T-helper 2 cell (primary cell): ENCODE measurements around the gene GAK.

Experiments
- DNase-seq, 5 experiments: peaks; one replicate each; pipeline versions ENCODE4 v3.0.0 to v3.0.0-alpha.2; 2012 to 2022

GAK gene

DNA sequence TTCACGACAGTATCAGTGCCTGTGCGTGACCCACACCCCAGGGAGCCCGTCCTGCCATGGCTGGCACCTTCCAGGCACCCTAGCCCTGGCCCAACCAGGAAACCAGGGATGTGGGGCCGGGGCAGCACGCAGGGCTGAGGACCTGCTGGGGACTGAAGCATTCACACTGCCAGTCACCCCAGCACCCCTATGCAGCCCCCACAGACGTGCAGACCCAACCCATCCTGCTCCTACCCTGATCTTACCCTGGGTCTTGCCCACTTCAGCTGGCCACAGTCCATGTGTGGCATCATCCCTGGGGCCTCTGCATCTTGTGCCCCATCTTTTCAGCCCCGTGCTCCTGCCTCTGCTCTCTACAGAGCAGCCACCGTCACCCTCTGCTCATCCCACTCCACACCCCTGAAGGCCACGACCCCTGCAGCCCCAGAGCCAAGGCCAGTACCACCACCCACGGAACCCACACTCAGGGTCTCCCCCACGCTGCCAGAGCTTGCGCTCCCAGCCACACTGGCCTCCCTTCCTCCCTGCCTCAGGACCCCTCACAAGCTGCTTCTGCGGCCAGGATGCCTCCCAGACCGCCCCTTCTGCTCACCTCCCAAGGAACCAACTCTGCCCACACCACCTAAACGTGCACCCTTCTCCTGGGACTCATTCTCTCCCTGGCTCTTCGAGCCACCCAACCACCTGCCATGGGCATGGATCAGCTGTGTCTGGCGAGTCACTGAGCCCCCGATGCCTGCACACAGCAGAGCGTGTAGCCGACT, 25.6 kb downstream of the GAK start:
- DNase-seq = no peak

DNA sequence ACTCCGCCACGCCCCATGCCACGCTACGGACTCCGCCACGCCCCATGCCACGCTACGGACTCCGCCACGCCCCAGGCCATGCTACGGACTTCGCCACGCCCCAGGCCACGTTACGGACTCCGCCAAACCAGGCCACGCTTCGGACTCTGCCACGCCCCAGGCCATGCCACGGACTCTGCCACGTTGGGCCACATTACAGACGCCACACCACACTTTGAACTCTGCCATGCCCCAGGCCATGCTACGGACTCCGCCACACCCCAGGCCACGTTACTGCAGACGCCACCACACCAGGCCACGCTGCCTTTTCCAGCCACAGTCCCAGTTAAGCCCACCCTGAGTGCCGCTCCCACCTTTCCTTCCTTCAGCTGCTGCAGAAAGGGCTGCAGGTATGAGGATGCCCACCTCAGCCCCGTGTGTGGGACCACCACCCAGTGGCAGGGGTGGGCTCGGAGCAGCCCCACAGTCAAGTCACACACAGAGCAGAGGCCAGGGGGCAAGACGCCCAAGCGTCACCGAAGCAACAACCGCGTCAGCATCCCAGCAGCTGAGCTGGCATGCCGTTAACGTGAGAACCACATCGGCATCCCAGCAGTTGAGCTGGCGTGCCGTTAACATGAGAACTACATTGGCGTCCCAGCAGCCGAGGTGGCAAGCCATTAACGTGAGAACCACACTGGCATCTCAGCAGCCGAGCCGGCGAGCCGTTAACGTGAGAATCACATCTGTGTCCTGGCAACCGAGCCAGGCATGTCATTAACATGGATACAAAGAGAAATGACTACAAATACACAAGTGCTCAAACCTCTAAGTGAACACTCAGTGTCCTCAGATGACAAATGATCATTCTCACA, 26.4 kb downstream of the GAK start:
- no peak for DNase-seq

DNA sequence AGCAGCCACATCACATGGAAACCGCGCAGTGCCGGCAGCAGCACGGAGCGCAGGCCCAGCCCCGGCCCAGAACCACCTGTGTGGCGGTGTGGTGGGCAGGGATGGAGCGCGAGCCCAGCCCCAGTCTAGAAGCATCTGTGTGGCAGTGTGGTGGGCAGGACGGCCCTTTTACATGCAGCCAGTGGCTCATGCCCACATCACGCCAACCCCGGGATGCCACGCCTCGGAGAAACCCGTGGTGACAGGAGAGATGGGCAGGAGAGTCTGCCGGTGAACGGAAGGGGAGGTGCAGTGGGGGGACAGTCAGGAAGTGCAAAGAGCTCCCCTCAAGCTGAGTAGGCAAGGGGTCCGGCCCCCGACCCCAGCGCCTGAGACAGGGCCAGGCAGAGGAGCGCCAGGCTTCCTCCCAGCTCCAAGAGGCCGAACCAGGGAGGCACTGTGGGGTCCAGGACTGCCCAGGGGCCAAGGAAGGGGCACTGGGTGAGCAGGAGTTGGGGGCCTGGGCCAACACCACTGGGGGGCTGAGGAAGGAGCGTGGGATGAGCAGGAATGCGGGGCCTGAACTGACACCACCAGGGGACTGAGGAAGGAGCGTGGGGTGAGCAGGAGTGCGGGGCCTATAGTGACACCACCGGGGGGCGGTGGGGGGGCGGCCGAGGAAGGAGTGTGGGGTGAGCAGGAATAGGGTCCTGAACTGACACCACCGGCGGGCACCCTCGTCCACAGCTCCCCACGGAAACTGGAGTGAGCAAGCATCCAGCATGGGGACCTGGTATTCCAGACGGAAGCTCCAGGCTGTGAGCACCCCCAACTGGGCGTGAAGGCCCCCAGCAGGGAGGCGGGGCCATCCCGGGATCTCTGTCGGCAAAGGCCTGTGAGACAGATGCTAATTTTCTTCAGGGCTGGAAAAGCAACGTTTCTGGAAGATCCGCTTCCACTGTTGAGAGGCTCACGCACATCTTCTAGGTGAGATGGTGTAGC, 28.8 kb downstream of the GAK start:
- no peak for DNase-seq

DNA sequence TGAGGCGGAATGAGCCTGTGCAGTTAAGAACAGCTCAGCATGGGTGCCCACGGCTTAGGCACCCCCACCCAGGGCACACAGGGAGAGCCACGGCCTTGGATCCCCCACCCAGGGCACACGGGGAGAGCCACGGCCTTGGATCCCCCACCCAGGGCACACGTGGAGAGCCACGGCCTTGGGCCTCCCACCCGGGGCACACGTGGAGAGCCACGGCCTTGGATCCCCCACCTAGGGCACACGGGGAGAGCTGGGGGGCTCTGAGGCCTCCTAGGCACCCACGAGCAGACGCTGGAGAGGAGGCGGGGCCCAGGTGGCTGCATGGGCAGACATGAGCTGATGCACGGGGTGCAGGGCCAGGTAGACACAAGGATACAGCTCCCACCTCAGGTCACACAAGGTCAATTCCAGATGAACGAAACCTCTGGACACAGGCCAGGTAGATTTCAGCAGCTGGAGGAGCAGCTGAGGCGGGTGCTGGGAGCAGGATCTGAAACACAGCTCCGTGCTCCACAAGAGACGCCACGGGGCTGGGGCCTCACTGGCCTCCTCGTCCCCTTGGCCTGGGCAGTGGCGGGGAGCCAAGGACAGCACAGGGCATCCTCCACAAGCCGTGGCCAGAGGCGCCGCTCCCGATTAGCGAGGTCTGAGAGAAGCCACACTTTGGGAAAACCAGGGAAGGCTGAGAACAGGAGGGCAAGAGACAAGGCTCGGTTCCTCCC, 30.8 kb downstream of the GAK start:
- no peak for DNase-seq

DNA sequence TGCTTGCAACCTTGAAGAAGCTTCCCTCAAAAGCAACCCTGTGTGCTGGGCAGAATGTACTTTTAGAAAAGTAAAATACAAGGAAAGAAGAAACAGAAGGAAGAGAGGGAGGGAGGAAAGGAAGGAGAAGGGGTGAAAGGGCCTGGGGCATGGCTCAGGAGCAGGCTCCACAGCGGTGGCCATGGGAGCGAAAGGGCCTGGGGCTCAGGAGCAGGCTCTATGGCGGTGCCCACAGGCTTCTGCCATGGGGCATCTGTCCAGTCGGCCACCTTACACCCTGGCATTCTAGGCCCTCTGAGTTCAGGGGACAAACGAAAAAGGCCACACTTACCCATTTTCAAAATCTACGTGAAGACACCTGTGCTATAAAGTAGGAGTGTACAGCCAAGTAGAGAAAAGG, 31.4 kb downstream of the GAK start:
- DNase-seq = no peak

DNA sequence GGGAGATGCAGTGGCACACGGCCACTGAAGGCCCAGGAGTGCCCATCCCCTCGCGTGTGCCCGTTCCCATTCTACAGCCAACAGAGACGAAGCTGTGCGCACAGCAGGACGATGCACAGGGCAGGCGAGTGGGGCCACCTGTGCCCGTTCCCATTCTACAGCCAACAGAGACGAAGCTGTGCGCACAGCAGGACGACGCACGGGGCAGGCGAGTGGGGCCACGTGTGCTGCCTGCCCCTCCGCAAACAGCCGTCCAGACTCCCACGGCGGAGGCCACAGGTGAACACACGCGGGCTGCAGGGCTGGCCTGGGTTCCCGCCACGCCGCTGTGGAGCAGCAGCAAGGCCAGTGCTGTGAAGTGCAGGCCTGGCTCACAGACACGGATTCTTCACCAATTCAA, 32.0 kb downstream of the GAK start:
- no peak for DNase-seq

DNA sequence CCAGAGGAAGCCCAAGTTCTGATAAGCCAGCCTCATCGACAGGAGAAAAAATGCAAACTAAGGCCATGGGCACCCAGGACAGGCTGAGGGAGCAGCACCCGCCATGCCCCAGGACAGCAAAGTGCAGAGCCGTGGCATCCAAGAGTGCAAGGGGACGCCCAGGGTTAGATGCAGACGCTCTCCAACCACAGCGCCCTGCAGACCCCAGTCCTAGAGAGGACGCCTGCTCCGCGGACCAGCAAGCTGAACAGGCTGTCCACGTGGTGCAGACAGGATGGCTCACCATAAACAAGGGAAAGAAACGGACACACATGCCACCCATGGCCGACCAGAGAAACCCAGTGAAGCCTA, 32.6 kb downstream of the GAK start:
- DNase-seq = no peak

DNA sequence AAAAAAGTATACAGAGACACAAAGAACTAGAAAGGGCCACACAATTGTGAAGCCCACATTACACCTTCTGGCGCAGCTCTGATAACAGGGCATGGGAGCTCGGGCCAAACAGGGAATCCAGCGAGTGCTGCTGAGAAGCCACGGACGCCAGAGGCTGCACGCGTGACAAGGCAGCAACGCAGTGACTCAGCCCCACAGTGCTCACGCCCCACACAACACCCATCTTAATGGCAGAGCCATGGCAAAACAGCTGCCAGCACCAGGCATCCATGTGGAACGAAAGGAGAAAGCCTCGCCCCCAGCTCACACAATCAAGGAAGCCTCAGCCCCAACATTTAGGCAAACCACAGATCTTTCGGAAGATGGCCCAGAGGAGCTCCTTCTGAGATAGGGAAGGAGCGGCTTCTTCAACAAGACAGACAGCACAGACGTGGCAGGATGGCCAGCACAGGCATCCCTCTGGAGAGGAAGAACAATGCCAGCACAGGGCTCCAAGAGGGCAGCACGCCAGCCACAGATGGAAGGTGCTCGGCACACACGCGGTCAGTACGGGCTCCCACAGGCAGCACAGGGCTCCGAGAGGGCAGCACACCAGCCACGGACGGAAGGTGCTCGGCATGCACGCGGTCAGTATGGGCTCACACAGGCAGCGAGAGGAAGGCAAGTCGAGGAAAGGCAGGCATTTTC, 33.1 kb downstream of the GAK start:
- no peak for DNase-seq

DNA sequence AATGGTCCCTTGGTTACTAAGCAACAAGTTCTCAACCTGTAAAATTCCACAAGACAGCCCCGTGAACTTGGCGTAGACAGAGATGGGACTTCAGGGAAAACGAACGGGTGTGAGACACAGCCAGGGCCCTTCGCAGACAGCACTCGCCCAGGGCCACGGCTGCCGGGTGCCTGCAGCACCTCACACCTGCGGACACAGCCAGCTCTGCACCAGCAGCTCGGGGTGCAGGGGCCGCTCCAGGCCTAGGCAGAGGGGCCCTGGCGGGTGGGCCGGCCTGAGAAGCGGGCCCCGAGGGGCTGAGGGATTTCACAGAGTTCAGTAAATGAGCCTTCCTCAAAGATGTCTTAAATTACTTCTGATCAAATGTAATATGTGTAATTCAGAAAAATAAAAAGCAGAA, 34.0 kb downstream of the GAK start:
- no peak for DNase-seq

DNA sequence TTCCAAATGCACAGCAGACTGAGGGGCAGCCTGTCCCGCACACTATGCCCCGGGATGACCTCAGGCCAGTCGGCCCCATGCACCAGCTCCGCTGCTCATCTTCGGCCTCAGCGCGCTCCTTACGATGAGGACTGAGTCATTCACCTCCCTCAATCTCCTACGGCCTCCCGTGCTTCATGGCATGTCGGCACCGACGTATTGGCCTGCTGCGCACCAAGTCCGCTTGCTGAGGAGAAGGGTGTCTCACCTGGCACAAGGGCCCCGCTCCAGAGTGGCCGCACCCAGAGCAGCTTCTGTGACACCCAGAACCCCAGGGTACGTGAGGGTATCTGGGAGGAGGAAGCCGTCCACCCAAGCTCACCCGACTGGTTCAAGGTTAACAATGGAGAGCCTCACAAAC, 35.5 kb downstream of the GAK start:
- no peak for DNase-seq

DNA sequence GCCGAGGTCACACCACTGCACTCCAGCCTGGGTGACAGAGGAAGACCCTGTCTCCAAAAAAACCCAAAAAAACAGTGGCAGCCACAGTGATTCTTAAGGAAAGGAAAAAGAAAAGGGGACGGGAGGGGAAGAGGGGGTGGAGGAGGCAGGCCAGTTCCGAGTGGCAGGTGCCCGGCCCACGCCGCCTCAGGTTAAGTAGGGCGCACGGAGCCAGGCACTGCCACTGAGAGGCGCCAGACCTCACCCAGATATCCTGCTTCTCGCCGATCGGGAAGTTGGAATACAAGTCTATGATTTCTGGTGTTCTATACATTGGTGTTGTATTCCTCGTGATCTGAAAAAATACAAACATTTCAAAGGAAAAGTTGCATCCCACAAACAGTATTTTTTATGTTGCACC, 35.9 kb downstream of the GAK start:
- no peak for DNase-seq

DNA sequence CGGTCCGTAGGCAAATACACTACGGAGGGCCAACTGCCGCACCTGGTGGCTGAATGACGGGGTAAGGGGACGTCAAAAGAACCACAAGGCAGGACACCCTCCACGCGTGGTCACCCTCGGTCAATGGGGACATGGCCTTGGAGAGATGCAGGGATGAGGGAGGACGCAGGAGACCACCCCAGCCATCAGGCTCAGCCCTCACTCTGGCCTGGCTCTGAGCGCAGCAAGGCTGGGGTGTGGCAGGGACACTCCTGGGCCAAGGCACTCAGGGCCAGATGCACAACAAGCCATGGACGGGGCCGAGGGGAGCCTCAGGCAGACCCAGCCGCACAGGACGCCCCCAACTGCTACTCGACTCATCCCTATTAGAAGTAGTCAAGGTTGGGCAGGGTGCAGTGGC, 36.5 kb downstream of the GAK start:
- DNase-seq = no peak

DNA sequence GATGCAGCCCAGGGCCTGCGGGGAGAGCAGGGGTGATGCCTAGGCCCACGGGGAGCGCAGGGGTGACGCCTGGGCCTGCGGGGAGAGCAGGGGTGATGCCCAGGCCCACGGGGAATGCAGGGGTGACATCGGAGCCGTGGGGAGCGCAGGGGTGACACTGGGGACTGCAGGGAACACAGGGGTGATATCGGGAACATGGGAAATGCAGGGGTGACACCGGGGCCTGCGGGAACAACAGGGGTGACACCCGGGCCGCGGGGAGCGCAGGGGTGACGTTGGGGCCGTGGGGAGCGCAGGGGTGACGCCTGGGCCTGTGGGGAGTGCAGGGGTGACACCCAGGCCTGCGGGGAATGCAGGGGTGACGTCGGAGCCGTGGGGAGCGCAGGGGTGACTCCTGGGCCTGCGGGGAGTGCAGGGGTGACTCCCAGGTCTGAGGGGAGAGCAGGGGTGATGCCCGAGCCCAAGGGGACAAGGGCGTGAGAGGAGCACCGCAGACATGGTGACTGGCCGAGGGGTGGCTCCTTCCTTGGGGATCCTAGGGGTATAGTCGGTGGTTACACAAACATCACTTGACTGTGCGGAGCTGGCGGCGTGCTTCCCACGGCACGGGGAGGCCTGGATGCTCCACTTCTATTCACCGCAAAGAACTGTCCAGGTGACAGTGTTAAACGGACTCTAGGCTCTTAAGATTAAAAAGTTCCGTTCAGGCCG, 38.0 kb downstream of the GAK start:
- DNase-seq = no peak

DNA sequence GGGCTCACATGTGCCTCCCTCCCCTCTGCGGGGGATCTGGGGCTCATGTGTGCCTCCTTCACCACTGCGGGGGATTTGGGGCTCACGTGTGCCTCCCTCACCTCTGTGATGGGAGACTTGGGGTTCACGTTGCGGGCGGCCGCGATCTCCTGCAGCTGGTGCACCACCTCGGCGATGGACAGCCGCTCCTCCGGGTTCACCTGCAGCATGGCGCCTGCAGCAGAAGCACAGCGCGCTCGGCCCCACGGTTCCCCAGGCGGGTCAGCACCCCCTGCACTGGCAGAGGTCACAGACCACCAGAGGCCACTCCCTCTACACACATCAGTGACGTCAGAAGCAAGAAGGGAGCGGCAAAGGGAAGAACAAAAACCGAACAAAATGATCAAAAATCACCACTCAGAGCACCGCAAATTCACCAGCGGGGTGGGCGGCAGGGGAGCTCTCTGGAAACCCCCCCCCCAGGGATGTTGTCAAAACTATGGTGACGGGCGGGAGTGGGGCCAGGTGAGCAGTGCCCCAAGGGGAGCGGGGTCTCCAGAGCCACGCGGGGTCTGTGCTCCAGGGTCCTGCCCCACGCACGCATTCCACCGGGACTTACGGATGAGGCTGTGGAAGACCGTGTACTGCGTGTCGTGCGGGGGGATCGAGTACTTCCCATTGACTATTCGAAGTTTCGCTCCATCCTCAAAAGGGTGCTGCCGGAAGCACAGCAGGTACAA, 38.7 kb downstream of the GAK start:
- no peak for DNase-seq

DNA sequence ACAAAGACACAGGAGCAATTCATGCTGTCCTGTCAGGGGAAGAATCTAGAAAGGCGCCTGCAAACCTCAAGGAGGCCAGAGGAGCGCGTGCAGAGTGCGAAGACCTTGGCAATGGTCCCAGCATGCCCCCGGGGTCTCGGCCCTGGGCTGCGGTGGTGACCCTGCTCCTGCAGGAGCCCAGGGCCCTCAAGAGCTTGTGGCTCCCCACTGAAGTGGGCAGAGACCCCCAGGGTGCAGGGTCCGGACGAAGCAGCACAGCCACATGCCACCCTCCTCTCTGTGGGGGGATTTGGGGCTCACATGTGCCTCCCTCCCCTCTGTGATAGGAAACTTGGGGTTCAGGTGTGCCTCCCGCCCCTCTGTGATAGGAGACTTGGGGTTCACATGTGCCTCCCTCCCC, 39.3 kb downstream of the GAK start:
- DNase-seq = no peak

DNA sequence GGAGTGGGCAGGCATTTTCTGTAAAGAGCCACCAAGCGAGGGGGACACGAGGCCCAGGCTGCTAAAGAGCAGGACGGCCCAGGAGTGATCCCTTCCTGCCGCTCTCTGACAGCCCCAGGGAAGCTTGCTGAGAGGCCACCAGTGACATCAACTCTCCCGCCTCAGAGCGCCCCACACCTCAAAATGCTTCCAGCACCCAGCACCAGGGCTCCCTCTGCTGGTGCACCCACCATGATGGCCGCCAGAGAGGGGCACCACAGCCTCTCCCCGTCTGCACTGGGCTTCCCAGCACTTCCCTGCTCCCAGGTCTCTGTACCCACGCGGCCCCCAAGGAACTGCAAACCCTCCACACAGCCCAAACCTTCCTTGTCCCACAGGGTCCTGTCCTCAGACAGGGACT, 40.4 kb downstream of the GAK start:
- no peak for DNase-seq

DNA sequence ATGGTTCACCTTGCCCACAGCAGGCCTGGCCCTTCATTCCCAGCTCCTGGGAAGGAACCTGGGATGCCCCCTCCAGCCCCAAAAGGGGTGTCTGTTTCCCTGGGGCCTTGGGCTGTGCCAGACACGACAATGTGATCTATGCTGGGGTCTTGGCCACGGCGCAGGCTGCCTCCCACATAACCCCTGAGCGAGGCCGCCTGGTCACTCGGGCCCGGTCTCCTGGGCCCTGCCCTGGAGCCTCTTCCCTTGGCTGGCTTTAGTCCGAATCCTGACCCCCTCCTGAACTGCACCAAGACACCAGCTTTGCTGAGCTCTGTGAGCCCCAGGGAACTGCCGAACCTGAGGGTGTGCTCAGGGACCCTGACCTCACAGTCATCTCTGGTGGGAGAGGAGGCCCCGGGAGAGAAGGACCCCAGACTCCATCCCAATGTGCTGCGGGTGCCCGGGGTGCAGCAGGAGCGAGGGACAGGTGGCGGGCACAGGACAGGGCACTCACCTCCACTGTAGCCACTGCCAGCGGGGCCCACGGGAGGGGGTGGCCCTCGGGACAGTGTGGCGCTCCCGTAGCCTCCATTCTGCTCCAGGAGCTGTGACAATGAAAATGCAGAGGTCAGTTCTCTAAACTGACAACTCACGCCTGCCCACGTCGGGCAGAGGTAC, 42.0 kb downstream of the GAK start:
- no peak for DNase-seq

DNA sequence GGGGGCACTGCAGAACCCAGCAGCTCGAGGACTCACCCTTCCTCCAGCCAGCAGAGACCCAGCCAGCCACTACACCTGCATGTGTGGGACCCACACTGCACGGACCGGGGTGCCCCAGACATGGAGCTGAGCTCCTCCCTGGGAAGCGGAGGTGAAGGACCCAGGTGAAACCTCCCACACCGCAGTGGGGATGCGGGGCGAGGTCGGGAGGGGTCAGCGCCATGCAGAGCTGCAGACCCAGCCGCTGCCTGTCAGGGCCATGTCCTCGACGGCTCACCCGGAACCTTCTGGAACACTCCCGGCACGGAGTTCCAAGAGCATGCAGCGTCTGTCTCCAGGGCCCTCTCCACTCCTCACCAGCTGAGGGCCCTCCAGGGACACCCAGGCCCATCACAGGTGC, 42.6 kb downstream of the GAK start:
- no peak for DNase-seq

DNA sequence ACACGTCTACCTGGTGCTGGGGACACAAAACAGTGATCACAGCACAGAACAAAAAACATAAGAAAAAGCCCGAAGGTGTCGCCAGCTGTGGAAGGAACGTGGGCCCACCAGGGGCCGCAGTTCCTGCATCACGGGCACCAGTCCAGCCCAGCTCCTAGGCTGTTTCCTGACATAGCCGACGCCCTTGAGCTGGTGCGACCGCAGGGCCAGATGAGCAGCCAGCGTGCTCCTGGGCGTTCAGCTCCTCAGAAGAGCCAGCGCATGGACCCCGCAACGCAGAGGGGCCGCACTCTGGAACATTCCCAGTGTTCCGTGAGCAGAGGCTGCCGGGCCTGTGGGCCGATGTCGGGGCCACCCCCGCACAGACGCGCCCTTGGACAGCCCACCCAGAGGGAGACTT, 44.1 kb downstream of the GAK start:
- DNase-seq = no peak
